GM18498 (cell line): ENCODE results near the gene LINS1.

ENCODE experiments used
- ATAC-seq: cut with Tn5 transposase; IDR thresholded peaks from one replicate; pipeline ENCODE4 v1.9.1; 2021; ENCODE audit warnings: mild to moderate bottlenecking, moderate library complexity; ENCODE audit not compliant: unreplicated experiment

LINS1 gene

GRCh38 chr15:100560323-100560722 is 41.7 kb downstream of the LINS1 start:
- no peak for ATAC-seq

DNA sequence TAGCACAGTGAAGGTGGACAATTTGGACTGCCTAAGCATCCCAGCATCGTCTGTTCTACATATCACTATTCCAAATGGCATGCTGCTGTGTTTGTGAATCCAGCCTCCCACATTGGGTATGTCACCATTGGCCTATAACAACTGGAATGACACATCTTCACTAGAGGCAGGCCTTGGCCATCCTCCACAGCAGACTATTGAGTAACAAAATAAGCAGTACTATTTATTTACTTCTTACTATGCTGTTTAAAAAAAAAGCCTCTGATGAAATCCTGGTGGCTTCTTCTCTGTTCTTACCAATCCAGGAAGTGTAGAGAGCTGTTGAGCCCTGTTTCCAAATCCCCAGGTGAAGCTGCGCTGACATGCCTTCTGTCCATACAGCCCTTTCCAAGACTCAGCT is 42.7 kb downstream of the LINS1 start:
- no peak for ATAC-seq

GRCh38 chr15:100558771-100559254 is 43.2 kb downstream of the LINS1 start:
- no peak for ATAC-seq

DNA sequence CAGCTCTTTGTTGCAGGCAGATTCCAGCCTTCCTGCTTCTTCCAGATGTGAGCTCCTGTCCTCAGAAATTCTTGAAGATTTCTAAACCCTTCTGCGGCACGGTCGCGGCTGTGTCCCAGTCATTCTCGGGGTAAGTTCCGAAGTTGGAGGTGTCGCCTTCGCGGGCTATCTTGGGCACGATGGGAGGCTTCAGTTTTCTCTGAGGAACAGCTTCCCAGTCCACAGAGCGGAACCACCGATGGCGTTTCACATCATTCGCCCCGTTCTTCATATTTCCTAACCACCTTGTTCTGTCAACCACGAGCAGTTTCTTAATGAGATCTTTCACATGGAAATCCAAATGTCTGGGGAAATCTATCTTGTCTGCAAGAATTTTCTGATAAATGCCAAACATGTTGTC is 48.5 kb downstream of the LINS1 start:
- no peak for ATAC-seq

GRCh38 chr15:100547961-100548360 is 54.0 kb downstream of the LINS1 start:
- no peak for ATAC-seq

GRCh38 chr15:100544946-100545345 is 57.0 kb downstream of the LINS1 start:
- no peak for ATAC-seq

GRCh38 chr15:100544338-100544841 is 57.6 kb downstream of the LINS1 start:
- no peak for ATAC-seq

DNA sequence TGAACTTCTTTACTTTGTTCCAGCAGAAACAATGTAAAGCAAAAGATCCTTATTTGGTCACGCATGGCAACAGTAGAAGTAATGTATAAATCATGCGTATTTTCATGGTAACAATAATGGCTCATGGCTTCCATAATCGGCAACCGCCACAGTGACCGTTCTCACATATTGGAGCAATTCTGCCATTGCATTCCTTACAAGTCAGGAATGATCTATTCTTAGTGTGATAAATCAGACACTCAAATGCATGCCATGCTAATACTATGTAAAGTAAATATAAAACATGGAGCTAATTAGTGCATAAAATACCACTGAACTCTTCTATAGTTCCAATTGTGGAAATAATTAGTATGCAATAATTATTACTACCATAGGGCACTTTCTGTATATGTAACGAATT is 59.7 kb downstream of the LINS1 start:
- no peak for ATAC-seq

GRCh38 chr15:100537331-100537730 is 64.7 kb downstream of the LINS1 start:
- peak; percentile 58 for ATAC-seq

GRCh38 chr15:100536733-100537132 is 65.3 kb downstream of the LINS1 start:
- ATAC-seq: no peak

DNA sequence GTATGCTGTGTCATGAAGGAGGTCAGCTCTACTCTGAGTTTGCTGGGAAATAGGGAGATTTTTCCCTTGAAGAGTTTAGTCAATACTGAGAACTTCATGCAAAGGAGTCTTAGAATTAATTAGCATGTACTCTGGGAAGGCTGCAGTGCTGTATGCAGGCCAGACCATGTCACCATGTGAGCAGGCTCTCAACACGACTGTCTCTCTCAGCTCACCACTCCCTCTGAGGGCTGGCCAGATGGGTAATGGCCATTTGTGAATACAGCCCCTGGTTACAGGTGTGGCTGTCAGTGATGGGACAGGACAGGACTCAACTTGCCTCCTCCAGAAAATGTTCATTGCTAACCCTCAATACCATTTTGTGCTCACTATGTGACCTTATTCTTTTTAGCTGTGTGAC is 68.1 kb downstream of the LINS1 start:
- ATAC-seq: no peak

DNA sequence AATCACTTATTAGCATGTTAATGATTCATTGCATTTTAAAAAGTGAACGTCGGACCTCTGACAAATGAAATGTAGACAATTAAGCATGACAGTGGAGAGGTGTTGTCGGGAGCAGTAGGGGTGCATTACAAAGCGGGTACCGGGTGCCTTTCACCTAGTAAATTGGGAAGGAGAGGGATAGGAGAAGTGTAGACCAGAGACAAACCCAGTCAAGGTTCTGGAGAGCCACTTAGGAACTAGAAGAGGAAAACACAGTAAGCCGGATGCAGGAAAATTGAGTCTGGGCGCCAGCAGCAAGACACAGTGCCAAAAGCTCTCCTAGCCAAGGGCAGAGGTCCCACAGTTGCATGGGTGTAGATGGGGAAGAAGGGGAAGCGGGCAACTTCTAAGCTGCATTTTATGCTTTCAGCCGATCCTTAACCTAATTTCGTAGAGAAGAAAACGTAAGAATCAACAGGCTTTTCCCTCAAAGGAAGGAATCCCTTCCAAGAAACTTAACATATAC is 70.1 kb downstream of the LINS1 start:
- no peak for ATAC-seq

DNA sequence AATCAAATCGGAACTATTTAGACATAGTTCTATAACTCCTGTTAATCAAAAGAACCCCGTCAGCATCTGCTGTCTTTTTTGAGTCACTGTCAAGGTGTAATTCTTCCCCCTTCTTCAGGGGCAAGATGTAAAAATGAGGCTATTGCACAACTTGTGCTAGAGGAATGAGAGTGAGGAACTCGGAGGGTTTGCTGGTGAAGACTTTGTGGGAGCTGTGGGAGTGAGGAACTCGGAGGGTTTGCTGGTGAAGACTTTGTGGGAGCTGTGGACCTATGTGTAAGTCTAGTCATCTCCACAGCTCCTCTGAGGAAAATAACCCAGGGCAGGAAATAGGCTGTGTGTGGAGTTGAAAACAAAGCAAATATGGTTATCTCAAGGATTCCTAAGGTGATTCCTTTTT is 70.8 kb downstream of the LINS1 start:
- no peak for ATAC-seq

DNA sequence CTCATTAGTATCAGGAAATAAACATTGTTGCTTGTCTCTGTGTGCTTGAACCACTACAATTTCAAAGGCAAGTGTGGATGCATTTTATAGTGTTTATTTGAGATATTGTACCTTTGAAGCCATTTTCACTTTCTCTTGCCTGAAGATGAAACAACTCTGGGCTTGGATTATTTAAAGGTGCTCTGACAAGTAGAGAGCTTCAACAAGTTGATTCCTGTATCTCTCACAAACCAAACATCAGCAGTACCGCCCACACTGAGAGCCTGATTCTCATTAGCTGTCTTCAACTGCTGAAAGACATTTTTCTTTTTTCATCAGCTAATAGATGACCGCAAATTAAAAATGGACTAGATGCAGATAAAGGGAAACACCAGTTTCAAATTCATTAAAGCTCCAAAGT is 72.4 kb downstream of the LINS1 start:
- no peak for ATAC-seq

GRCh38 chr15:100528833-100529428 is 73.1 kb downstream of the LINS1 start, which contains the start of gene CERS3:
CERS3 (minus strand) TSS chr15:100528950; CDS start chr15:100501849, 27,101 bp downstream.
- ATAC-seq: no peak

DNA sequence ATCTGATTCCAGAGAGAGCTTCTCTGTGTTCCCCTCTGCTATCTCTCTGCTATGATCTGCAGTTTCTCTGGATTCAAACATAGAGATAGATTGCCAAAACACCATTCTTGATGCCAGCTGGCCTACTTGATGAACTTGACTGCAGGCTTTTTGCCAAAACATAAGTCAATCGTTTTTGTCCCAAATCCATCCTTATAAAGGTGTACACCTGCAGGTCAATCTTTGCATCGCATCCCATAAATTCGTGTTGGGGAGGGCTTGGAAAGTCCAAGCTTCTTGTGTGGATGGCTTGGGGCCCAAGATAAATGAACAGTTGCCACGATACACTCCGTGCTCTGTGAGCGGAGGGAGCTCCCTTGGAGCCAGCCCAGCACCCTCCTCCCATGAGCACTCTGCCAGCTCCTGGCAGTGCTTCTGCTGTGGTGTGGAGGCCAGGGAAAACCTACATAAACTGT is 75.9 kb downstream of the LINS1 start:
- no peak for ATAC-seq

GRCh38 chr15:100525436-100525835 is 76.5 kb downstream of the LINS1 start:
- ATAC-seq: no peak

GRCh38 chr15:100524326-100524725 is 77.7 kb downstream of the LINS1 start:
- no peak for ATAC-seq

- ATAC-seq: no peak
Measured at GRCh38 chr15:100521907-100522306, 80.1 kb downstream of the LINS1 start.

DNA sequence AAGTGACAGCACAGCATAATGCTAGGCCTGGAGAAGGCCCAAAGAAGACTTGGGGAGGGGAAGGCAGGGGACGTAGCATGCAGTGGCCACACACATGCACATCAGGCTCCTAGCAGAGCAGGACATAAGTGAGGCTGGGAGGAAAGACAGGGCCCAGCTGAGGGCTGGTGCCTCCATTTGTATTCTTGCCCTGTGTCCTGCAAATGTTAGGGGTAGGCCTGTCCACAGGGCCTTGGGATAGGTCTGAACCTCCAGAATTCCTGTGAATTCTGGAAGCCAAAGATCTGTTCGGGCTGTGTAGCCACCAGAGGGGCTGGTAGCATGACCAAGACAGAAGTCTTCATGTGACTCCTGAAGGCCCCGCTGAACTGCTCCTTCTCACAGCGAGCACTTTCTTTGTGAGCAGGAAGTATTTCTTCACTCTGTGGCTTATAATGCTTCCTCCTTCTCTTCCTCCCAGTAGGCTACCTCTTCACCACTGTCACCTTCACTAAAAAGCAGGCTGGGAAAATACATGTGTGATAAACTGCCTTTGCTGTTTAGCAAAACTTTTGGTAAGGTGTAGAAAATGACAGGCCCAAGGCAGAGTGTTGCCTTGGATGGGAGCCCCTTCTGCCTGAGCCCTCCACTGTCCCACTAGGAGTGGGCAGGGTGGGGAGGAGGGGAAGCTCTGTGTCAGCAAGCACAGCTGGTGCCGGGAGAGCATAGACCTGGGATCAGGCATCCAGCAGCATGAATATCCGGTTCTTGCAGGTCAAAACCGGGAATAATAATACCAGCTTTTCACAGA is 81.7 kb downstream of the LINS1 start:
- no peak for ATAC-seq

- ATAC-seq: no peak
Measured at GRCh38 chr15:100517846-100518245, 84.1 kb downstream of the LINS1 start.
